ENCODE measurements around the gene HSBP1L1. TPM values are rescaled to one million over a fixed set of nuclear protein-coding genes. Genes with fewer than 3 reads are reported as not detected.
"Not testable (repeated sequence)": the region's sequence is repeated elsewhere in the genome, so short reads cannot be mapped to it uniquely, and the experiment has no call there.

HSBP1L1 gene
- total RNA-seq, 1 donor, result 22.0 TPM

GRCh38 chr18:80000877-80001276 is 36.4 kb downstream of the HSBP1L1 start:
- DNase-seq (ENCODE audit: low read depth), result no peak
- H3K4me3 ChIP-seq (ENCODE audit: low read depth, low read length), result no peak overlapping the region
- no peak for TF ChIP-seq CTCF (IDR thresholded peaks at IDR 0.05; ENCODE audit: insufficient read depth, low read depth, low read length)

- no peak overlapping the region for H3K4me3 ChIP-seq (ENCODE audit: low read depth, low read length)
- TF ChIP-seq CTCF (IDR thresholded peaks at IDR 0.05; ENCODE audit: insufficient read depth, low read depth, low read length), result no peak
- no peak for DNase-seq (ENCODE audit: low read depth)
Measured at GRCh38 chr18:80002468-80002867, 38.0 kb downstream of the HSBP1L1 start.

- TF ChIP-seq CTCF (IDR thresholded peaks at IDR 0.05; ENCODE audit: insufficient read depth, low read depth, low read length), result no peak
- DNase-seq (ENCODE audit: low read depth), result no peak
- H3K4me3 ChIP-seq (ENCODE audit: low read depth, low read length), result no peak overlapping the region
Measured at GRCh38 chr18:80004600-80005342, 40.3 kb downstream of the HSBP1L1 start.

- no peak for TF ChIP-seq CTCF (IDR thresholded peaks at IDR 0.05; ENCODE audit: insufficient read depth, low read depth, low read length)
- no peak overlapping the region for H3K4me3 ChIP-seq (ENCODE audit: low read depth, low read length)
- DNase-seq (ENCODE audit: low read depth), result no peak
Measured at GRCh38 chr18:80006724-80007123, 42.3 kb downstream of the HSBP1L1 start.

GRCh38 chr18:80009661-80010550 is 45.5 kb downstream of the HSBP1L1 start:
- peak; percentile 90 for DNase-seq (ENCODE audit: low read depth)
- H3K4me3 ChIP-seq (ENCODE audit: low read depth, low read length), result no peak overlapping the region
- TF ChIP-seq CTCF (IDR thresholded peaks at IDR 0.05; ENCODE audit: insufficient read depth, low read depth, low read length), result no peak

- no peak overlapping the region for H3K4me3 ChIP-seq (ENCODE audit: low read depth, low read length)
- DNase-seq (ENCODE audit: low read depth), result no peak
- no peak for TF ChIP-seq CTCF (IDR thresholded peaks at IDR 0.05; ENCODE audit: insufficient read depth, low read depth, low read length)
Measured at GRCh38 chr18:80010551-80010906, 46.1 kb downstream of the HSBP1L1 start.

GRCh38 chr18:80011496-80012137 is 47.2 kb downstream of the HSBP1L1 start:
- DNase-seq (ENCODE audit: low read depth); H3K4me3 ChIP-seq (ENCODE audit: low read depth, low read length): not testable (repeated sequence)
